HTERT RPE-1 (cell line): ENCODE measurements around the gene CCDC34.

Experiments
- in situ Hi-C: fragments of 300-500 bp; cut with MboI; formaldehyde crosslinking; loops from 4 replicates; pipeline ENCODE4 v1.14.3; 2020; ENCODE audit warnings: low sequenced_read_pairs

CCDC34 gene

GRCh38 chr11:27291954-27292636 is 70.9 kb downstream of the CCDC34 start:
- in situ Hi-C loops: no loop called here

- in situ Hi-C loops: no loop called here
Measured at GRCh38 chr11:27291302-27291889, 71.6 kb downstream of the CCDC34 start.

- in situ Hi-C loops: no loop called here
Measured at GRCh38 chr11:27290261-27291050, 72.6 kb downstream of the CCDC34 start.
